Stimulated activated CD4-positive, alpha-beta T cell treated with anti-CD3 and anti-CD28 coated beads, Interleukin-15, amount 100 ng/mL, for 1 hour (primary cell): ENCODE data around the gene DMRTB1.

Experiments
- DNase-seq, 2 donors: peaks; one replicate each; pipeline ENCODE4 v3.0.0-alpha.2; 2020; ENCODE audit warnings: low read depth in 1 of 2, low spot score in 1 of 2

DMRTB1 gene

DNA sequence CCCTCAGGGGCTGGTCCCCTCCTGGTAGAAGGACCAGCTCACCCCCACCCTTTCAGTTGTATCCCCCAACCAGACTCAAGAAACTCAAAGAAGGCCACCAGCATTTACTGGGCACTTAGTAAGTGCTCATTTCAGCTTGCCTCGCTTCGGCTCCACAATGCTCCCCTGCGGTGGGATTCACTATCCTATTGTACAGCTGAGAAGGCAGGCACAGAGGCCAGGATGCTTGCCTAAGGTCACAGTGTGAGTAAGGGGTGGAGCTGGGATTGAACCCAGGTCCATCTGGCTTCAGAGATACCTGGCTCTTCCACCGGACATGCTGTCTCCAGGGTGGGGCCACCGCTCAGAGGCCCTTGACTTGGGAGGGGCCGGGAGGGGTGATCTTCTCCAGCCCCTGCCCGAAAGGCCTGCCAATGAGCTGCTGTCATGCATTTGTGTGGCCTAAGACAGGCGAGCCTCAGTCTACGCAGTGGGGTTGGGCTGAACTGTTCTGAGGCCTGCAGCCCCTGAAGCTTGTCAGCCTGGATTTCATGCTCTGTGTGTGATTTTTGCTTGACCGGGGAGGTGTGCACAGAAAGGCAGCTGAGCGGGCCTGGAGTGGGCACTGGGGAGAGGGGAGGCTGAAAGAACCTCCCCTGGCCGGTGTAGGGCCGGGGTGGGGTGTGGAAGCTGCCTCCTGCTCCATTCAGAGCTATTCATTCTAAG, 48.1 kb downstream of the DMRTB1 start:
- DNase-seq, result no peak

GRCh38 chr1:53508056-53508990, 49.1 kb downstream of the DMRTB1 start:
- DNase-seq, result no peak

DNA sequence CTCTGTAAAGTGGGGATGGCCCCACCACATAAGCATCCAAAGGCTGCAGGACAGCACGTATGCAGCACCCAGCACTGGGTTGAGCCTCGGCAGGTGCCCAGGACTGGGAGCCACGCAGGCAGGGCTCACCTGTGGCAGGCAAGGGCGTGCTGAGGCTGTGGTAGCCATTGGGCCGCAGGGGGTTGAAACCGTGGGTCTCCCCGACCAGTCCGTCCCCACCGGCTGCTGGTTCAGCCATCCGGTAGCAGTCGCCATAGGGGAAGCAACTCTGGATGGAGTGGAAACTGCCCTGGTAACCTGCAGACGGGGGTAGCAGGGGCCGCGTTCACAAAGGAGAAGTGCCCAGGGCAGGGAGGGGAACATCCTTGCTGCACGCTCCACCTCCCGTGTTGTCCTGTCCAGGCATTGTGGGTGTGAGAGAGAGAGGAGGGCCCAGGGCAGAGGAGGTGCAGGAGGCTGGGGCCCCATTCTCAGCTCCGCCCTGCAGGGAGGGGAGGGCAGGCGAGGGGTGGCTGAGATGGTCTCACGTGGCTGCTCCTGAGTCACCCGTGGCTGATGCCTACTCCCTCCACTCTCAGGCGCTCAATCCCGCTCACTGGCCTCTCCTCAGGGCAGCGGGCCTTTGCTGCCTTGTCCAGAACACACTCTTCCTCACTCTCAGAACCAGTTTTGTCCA, 49.9 kb downstream of the DMRTB1 start:
- DNase-seq, result no peak

- DNase-seq, result no peak
Measured at GRCh38 chr1:53509775-53510174, 50.6 kb downstream of the DMRTB1 start.

- DNase-seq, result no peak
Measured at GRCh38 chr1:53510215-53510614, 51.0 kb downstream of the DMRTB1 start.

DNA sequence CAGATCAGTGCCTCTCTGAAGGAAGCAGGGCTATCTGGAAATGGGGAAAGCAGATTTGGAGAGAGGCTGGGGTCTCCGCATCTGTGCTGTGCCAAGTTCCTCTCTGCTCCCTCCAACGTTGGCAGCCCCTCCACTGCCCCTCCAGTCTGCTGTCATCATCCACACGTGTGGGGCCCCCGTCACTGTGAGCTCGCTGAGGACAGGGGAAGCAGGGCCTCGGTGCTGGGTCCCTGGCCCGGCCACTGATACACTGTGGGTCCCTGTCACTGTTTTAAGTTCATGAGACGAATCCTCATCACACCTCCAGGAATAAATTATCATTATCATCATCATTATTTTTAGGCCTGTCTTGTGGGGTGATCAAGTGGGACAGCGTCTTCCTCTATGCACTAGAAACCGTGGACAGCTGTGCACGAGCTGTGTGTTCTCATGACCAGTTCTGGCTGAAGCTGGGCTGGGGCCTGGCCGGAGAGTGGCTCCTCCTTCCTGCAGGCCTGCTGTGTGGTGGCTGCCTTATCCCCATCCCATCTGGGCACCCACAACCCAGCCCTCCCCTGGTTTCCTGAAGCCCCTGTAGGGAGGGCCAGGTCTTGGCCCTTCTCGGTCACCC, 52.2 kb downstream of the DMRTB1 start:
- DNase-seq, result no peak

DNA sequence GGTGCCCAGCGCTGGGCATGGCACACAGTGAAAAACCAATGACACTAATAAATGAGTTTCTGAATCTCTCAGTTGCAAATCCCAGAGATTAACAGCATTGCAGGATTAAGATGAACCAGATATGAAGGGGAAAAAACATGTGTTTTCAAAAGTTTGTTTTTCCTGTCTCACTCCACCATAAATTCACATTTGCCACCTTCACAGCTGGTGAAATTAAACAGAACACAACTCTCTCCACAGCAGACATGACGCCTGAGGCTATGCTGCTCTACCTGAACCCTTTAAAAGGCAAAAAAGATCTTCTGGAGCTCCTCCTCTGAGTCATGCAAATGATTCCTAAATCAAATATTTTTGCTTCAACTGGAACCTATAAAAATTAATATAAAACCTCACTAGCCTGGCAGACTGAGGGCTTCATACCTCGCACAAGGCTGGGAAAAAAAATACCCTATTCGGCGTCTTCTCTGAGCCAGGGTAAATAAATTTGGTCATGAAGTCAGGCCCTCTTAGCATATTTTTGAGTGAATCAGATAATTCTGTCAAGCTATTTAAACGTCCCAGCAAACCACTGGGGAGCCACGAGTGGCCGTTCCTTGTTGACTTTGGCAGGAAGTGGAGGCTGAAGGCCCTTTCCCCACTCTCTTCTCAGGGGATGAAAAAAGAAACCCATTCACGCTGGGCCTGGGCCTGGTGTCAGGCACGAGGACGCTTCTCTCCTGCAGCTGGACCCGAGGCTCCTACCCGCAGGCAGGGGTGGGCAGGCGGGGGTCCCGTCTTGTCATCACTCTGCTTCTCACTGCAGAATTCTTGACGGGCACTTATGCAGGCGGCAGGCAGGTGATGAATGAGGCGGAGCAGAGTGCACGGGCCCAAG, 53.0 kb downstream of the DMRTB1 start:
- DNase-seq, result no peak

- no peak for DNase-seq
Measured at GRCh38 chr1:53512807-53513755, 53.9 kb downstream of the DMRTB1 start.

- no peak for DNase-seq
Measured at GRCh38 chr1:53513846-53514245, 54.6 kb downstream of the DMRTB1 start.

GRCh38 chr1:53514436-53514835, 55.2 kb downstream of the DMRTB1 start:
- no peak for DNase-seq

GRCh38 chr1:53516181-53516580, 57.0 kb downstream of the DMRTB1 start:
- DNase-seq, result no peak
